ENCODE results near the gene HES5.

DNA sequence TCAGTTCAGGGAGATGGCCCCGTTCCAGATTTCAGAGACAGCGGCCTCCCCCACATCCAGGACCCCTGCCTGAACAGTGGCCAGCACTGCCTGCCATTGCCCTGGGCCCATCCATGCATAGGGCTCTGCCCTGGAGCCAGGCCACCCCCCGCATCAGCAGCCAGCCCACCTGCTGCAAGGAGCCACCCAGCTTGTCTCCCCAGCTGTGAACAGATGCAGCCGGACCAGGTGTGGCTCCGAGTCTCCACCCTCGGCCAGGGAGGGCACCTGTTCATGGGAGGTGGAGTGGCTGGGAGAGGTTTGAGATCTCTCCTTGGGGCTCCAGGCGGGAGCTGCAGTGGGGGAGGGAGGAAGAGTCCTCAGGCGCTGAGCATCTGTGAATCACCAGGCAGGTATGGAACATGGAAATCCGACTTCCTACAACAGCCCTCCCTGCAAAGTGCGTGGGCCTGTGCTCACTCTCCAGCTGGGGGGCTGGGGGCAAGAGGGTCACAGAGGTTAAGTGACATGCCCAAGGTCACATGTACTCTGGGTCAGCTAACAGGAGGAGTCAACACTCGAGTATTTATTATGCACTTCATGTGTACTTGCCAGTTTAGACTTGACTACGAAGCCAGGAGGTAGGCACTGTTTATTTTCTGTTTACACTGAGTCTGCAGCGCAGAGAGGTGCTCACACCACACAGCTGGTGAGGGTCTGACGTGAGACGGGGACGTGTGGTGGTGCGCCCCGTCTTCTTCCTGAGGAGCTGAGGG, 4.8 kb upstream of the HES5 start:
- TF ChIP-seq GATA2 (IDR thresholded peaks at IDR 0.05; ENCODE audit: low read depth, low read length) = no peak
- no peak for TF ChIP-seq GATA3 (IDR thresholded peaks at IDR 0.05; ENCODE audit: low read depth, low read length)

Data from SH-SY5Y (cell line).